Natural killer cell treated with Interleukin-12 subunit alpha and Interleukin-12 subunit beta and Interleukin-15 and Interleukin-18, amount 100 ng/mL, for 72 hours (primary cell): Measurements from ENCODE around the gene MFSD1. TPM values are rescaled to one million over a fixed set of nuclear protein-coding genes. Genes with fewer than 3 reads are reported as not detected.

ENCODE experiments used
- ATAC-seq, 2 donors: fragments of 150-1000 bp; cut with Tn5 transposase in 1 of 2; sonication (Bioruptor Pico), chemical (Tn5 transposase) in 1 of 2; 2 replicates each; pipeline ENCODE4 v1.10.0; 2021
- DNase-seq: peaks from one replicate; pipeline ENCODE4 v3.0.0; 2022; ENCODE audit warnings: low spot score
- H3K27ac Mint-ChIP-seq, 2 donors: 1 replicate in 1 of 2; 2 replicates in 1 of 2; pipeline ENCODE4 v1.8.0; 2022; ENCODE audit warnings: mixed read lengths in 2 of 2, mild to moderate bottlenecking in 1 of 2, moderate library complexity in 1 of 2
- H3K27me3 Mint-ChIP-seq, 2 donors: 1 replicate in 1 of 2; 2 replicates in 1 of 2; pipeline ENCODE4 v1.8.0; 2022; ENCODE audit warnings: mixed read lengths in 2 of 2
- H3K36me3 Mint-ChIP-seq: one replicate; pipeline ENCODE4 v1.8.0; 2022; ENCODE audit warnings: mixed read lengths
- H3K4me1 Mint-ChIP-seq, 2 donors: 1 replicate in 1 of 2; 2 replicates in 1 of 2; pipeline ENCODE4 v1.8.0; 2022; ENCODE audit warnings: low read depth in 2 of 2, mixed read lengths in 2 of 2, mild to moderate bottlenecking in 1 of 2
- H3K4me3 Mint-ChIP-seq: one replicate; pipeline ENCODE4 v1.8.0; 2022; ENCODE audit warnings: mixed read lengths
- H3K9me3 Mint-ChIP-seq: 2 replicates; pipeline ENCODE4 v1.8.0; 2022; ENCODE audit warnings: mixed read lengths
- total RNA-seq, 2 donors: library from RNA; stranded (reverse); gene quantifications; one replicate each; pipeline ENCODE4 v1.2.3, GENCODE V29; 2022

The MFSD1 gene, protein sequence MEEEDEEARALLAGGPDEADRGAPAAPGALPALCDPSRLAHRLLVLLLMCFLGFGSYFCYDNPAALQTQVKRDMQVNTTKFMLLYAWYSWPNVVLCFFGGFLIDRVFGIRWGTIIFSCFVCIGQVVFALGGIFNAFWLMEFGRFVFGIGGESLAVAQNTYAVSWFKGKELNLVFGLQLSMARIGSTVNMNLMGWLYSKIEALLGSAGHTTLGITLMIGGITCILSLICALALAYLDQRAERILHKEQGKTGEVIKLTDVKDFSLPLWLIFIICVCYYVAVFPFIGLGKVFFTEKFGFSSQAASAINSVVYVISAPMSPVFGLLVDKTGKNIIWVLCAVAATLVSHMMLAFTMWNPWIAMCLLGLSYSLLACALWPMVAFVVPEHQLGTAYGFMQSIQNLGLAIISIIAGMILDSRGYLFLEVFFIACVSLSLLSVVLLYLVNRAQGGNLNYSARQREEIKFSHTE
- total RNA-seq: 10 to 100 TPM; 21.9 to 25.5 TPM

DNA sequence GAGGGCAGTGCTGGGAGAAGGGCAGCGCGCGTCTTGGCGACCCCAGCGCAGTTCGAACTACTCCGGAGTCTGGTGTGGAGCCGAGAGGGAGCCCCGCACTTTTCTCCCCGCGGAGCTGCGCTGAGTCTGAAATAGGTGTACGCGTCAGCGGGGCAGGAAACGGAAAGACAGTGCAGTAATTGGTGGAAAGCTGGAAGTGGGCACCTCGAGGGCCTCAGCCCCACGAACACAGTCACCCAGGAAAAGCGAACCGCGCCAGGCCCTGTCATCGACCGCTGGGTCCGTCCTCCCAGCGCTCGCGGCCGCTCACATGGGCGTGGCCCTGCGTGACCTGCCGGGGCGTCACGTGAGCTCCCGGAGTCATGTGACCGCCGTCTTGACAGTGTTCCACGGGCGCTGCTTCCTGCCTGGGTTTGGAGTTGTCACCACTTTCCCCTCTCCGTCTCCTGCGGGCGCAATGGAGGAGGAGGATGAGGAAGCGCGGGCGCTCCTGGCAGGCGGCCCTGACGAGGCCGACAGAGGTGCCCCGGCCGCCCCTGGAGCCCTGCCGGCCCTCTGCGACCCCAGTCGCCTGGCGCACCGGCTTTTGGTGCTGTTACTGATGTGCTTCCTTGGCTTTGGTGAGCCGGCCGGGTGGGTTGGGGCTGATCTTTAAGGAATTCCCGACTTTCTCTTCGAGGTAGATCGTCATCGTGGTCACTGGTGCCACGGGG lies at the start of gene MFSD1:
TSS of gene MFSD1 (plus strand) at position 359 of the 713 bp plus-strand sequence. CDS start at position 458, 99 bp downstream.
- no peaks in the 10 kb centered on the region for H3K27me3 Mint-ChIP-seq
- H3K4me1 Mint-ChIP-seq: peaks cover 9 to 21% of the 10 kb centered on the region in 2 donors
- no peaks in the 10 kb centered on the region for H3K36me3 Mint-ChIP-seq
- DNase-seq (peak; percentile 92), ATAC-seq (peak; percentile 98)
- H3K4me3 Mint-ChIP-seq: peak within 1 kb of the TSS; percentile 85
- no peaks in the 10 kb centered on the region for H3K9me3 Mint-ChIP-seq
- H3K27ac Mint-ChIP-seq: peak within 1 kb of the TSS; percentile 70 to 88

DNA sequence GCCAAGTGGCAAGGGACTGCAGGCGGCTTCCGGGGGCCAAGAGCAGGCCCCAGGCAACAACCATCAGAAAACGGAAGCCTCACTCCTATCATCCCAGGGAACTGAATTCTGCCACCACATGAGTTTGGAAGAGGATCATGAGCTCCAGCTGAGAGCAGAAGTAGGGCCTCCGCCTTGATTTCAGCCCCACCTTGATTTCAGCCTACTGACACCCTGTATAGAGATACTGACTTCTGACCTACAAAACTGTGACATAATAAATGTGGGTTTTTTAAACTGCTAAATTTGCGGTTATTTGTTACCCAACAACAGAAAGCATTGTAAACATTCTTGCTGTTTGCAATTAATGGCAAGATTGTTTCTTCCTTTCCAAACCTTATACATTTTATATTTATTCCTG lies 48.0 kb upstream of the MFSD1 start:
- Mint-ChIP-seq H3K27ac (no peak overlapping the region), H3K36me3 (no peaks in the 10 kb centered on the region), H3K27me3 (no peaks in the 10 kb centered on the region), H3K4me1 (no peaks in the 10 kb centered on the region), H3K4me3 (no peak overlapping the region), H3K9me3 (no peaks in the 10 kb centered on the region)
- DNase-seq: no peak
- ATAC-seq: no peak

DNA sequence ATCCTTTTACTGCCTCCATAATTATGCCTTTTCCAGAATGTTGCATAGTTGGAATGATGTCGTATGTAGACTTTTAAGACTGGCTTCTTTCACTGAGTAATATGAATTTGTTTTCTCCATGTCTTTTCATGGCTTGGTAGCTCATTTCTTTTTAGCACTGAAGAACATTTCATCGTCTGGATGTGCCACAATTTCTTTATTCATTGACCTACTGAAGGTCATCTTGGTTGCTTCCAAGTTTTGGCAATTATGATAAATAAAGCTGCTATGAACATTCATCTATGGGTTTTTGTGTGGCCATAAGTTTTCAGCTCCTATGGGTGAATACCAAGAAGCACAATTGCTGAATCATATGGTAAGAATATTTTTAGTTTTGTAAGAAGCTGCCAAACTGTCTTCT lies 46.4 kb upstream of the MFSD1 start:
- no peak overlapping the region for H3K27ac Mint-ChIP-seq
- ATAC-seq (no peak), DNase-seq (no peak)
- no peak overlapping the region for H3K4me3 Mint-ChIP-seq
- H3K27me3 Mint-ChIP-seq: no peaks in the 10 kb centered on the region
- no peaks in the 10 kb centered on the region for H3K4me1 Mint-ChIP-seq
- no peaks in the 10 kb centered on the region for H3K36me3 Mint-ChIP-seq
- no peaks in the 10 kb centered on the region for H3K9me3 Mint-ChIP-seq

DNA sequence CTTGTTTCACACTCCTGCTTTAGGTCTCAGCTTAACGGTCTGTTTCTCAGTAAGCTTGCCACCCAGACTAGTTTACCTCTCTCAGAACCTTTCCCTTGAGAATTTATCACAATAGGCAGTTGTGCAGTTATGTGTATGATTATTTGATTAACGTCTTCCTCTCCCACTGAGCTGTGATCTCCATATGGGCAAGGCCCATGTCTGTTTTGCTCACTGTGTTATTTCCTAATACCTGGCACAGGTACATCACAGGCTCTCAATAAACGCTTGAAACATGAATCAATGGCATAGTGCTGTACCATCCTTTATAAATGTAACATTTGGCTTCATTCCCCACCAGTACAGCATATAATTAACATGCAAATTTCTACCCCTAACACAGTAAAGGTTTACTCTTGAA lies 40.5 kb upstream of the MFSD1 start:
- Mint-ChIP-seq H3K4me3 (no peak overlapping the region), H3K9me3 (no peaks in the 10 kb centered on the region), H3K27ac (no peak overlapping the region), H3K4me1 (no peaks in the 10 kb centered on the region), H3K27me3 (no peaks in the 10 kb centered on the region), H3K36me3 (no peaks in the 10 kb centered on the region)
- DNase-seq: no peak
- no peak for ATAC-seq

DNA sequence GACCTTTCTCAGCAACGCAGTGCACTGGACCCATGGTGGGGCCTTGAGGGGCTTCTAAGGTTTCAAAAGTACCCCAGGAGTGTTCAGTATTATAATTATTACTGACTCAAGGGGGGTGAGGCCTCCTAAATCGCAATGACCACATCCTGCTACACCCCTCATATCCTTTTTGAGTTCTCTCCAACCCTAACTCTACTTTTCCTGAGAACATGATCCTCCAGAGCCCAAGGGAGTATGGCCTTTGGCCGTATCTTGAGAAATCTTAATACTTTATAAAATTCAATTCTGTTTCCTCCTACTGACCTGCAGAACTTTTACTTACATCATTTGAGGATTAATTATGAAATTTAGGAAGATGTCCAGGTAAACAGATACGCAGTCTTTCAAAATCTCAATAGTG lies 39.2 kb upstream of the MFSD1 start:
- H3K27me3 Mint-ChIP-seq: no peaks in the 10 kb centered on the region
- H3K36me3 Mint-ChIP-seq: no peaks in the 10 kb centered on the region
- H3K27ac Mint-ChIP-seq: no peak overlapping the region
- no peaks in the 10 kb centered on the region for H3K9me3 Mint-ChIP-seq
- H3K4me1 Mint-ChIP-seq: no peaks in the 10 kb centered on the region
- ATAC-seq: no peak
- H3K4me3 Mint-ChIP-seq: no peak overlapping the region
- no peak for DNase-seq

DNA sequence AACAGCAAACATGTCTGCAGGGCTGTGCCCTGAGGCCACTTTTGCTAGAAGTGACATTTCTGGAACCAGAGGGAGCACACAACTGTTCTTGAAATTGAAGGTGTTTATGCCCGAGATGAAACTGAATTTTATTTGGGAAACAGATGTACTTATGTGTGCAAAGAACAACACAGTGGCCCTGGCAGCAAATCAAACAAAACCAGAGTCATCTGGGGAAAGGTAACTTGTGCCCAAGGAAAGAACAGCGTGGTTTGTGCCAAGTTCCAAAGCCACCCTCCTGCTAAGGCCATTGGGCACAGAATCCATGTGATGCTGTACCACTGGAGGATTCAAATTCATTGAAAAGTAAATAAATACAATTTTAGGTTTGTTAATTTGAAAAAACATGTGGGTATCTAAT lies 38.4 kb upstream of the MFSD1 start:
- Mint-ChIP-seq H3K27me3 (no peaks in the 10 kb centered on the region), H3K36me3 (no peaks in the 10 kb centered on the region), H3K9me3 (no peaks in the 10 kb centered on the region), H3K4me3 (no peak overlapping the region), H3K27ac (no peak overlapping the region), H3K4me1 (no peaks in the 10 kb centered on the region)
- ATAC-seq (no peak), DNase-seq (no peak)

DNA sequence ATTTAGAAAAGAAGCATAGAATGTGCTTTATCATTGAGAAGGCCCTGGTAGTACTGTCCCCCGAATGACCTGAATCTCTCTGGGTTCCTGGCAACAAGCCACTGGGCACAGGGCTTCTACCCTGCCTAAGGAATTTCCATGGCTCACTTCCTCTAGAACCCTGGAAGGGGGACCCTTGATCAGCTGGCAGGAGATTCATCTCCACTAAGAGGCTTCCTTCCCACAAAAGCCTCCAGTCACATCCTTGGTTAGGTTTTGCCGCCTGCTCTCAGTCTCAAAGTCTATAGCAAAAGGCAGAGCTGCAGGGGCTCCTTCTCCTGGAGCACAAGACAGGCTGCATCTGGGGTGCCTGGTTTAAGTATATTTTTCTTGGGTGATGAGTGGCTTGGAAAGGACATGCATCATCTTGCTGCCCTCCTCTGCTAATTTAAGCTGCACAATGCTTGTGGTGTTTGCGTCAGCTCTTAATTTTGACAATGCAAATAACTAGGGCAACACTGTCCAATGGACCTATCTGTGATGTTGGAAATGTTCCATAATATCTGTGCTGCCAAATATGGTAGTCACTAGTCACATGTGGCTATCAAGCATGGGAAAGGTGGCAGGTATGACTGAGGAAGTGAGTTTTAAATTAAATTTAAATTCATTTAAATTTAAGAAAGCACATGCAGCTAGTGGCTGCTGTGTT lies 36.2 kb upstream of the MFSD1 start:
- H3K36me3 Mint-ChIP-seq: no peaks in the 10 kb centered on the region
- ATAC-seq (no peak), DNase-seq (no peak)
- H3K27ac Mint-ChIP-seq: no peak overlapping the region
- no peak overlapping the region for H3K4me3 Mint-ChIP-seq
- no peaks in the 10 kb centered on the region for H3K9me3 Mint-ChIP-seq
- H3K27me3 Mint-ChIP-seq: no peaks in the 10 kb centered on the region
- no peaks in the 10 kb centered on the region for H3K4me1 Mint-ChIP-seq

DNA sequence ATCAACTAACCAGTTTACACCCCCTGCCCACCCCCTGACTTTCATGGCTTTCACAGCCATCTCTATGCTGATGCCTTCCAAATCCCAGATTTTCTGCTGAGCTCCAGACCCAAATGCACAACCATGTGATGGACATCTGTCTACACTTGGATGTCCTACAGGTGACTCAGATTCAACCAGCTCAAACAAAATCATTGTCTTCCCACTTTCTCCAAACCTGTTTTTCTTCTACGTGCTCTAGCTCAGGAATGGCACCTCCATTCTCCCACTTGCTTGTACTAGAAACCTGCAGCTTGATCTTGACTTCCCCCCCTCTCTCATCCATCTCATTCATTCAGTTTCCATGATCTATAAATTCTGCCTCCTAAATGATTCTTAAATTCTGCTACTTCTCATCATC lies 35.5 kb upstream of the MFSD1 start:
- Mint-ChIP-seq H3K27ac (no peak overlapping the region), H3K4me3 (no peak overlapping the region), H3K9me3 (no peaks in the 10 kb centered on the region), H3K4me1 (no peaks in the 10 kb centered on the region), H3K27me3 (no peaks in the 10 kb centered on the region), H3K36me3 (no peaks in the 10 kb centered on the region)
- ATAC-seq (no peak), DNase-seq (no peak)

DNA sequence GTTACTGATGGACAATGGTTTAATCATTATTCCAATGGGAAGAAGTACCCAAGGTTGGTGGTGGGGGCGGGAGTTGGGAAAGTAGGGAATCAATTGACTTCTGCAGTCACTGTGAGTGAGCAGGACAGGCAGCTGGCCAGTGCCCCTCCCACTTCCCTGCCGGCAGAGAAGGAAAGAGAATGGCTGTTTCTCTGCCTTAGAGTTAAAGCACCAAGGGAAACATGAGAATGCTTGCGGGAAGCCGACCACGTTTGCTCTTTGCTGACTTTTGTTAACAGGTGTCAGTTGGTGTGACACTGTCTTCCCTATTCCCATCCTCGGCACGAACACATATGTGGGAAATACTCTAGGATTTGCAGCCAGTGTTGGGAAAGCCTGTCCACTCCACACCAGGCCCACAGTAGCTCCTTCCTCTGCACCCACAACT lies 33.5 kb upstream of the MFSD1 start:
- DNase-seq (no peak), ATAC-seq (no peak)
- Mint-ChIP-seq H3K36me3 (no peaks in the 10 kb centered on the region), H3K4me3 (no peak overlapping the region), H3K27ac (no peak overlapping the region), H3K4me1 (no peaks in the 10 kb centered on the region), H3K9me3 (no peaks in the 10 kb centered on the region), H3K27me3 (no peaks in the 10 kb centered on the region)

DNA sequence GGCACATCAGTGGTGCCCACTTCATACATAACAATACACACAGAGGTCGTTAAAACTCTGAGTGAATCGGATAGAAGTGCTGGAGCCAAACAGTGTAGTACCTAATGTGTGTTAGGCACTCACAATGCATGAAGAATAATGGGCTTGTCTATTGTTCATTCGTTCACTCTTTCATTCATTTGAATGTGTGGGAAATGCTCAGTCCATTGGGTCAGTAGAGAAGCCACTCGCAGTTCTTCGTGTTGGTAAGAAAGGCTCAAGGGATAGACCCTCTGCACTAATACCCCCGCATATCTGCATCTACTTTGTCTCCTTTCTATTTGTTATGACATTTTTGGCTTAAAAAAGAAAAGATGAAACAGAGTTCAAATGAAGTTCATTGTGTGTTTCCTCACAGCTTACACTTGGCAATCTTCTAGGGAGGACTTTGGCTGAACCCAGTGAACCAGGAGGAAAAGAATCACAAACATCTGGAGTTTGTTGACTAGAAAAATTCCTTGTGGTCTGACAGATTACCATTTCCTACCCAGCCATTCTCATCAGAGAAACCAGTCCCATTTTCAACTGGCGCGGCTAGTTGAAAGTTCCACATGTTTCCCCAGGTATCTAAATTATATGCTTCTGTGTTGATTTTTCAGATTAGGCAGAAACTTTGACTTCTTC lies 32.8 kb upstream of the MFSD1 start:
- H3K27me3 Mint-ChIP-seq: no peaks in the 10 kb centered on the region
- no peaks in the 10 kb centered on the region for H3K4me1 Mint-ChIP-seq
- H3K9me3 Mint-ChIP-seq: no peaks in the 10 kb centered on the region
- no peak overlapping the region for H3K27ac Mint-ChIP-seq
- no peaks in the 10 kb centered on the region for H3K36me3 Mint-ChIP-seq
- DNase-seq (no peak), ATAC-seq (no peak)
- H3K4me3 Mint-ChIP-seq: no peak overlapping the region

DNA sequence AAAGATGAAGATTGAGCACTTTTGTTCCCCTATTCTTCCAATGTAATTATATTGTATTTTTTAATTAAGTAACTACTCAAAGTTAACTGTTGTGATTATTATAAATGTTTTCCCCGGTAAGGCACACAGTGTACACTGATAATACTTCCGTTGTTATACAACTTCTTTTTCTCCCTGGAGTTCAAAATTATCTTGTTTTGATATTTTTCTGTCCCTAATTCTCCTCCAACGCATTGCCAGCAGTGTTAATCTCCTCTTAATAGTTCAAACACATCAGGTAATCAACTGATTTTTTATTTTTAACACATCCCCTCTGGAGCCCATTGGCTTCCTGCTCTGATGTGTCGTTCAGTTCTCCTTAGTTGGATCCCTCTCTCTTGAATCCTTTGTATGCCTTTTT lies 32.3 kb upstream of the MFSD1 start:
- DNase-seq (no peak), ATAC-seq (no peak)
- Mint-ChIP-seq H3K27me3 (no peaks in the 10 kb centered on the region), H3K4me3 (no peak overlapping the region), H3K36me3 (no peaks in the 10 kb centered on the region), H3K9me3 (no peaks in the 10 kb centered on the region), H3K27ac (no peak overlapping the region), H3K4me1 (no peaks in the 10 kb centered on the region)

DNA sequence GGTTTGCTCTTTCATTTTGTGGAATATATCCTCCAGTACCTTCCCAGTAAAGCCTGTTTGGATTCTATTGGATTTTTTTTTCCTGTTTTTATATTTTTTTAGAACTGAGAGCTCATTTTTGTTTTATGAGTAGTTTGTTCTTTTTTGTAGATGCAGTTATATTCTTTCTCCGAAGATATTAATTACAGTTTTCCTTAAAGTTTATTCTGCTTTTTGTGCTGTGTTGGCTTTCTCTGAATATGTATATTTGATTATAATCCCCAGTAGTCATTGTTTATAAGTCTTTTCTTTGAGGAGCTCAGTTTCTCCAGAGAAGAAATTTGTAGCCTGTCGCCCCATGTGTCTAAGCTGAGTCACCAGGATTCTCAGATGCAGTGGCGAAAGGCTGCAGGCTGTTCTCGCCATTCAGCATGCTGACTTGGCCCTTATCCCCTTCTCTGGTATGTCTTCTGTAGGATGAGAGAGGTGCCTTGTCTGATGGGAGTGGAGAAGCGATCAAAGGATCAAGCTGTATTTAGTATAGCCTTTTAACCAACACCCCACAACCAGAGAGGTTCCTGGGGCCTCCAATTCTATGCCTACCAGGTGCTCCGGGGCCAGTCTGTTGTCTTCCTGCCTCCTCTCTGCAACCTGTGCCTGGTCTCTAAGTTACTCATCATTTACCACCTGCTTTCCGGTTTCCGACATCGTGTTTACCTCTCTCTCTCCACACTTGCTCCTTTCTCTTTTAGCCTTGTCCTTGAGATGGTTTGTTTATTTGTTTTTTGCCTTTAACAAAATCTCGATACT lies 31.7 kb upstream of the MFSD1 start:
- ATAC-seq (no peak), DNase-seq (no peak)
- no peak overlapping the region for H3K27ac Mint-ChIP-seq
- H3K4me3 Mint-ChIP-seq: no peak overlapping the region
- H3K36me3 Mint-ChIP-seq: no peaks in the 10 kb centered on the region
- H3K27me3 Mint-ChIP-seq: no peaks in the 10 kb centered on the region
- H3K9me3 Mint-ChIP-seq: no peaks in the 10 kb centered on the region
- no peaks in the 10 kb centered on the region for H3K4me1 Mint-ChIP-seq

DNA sequence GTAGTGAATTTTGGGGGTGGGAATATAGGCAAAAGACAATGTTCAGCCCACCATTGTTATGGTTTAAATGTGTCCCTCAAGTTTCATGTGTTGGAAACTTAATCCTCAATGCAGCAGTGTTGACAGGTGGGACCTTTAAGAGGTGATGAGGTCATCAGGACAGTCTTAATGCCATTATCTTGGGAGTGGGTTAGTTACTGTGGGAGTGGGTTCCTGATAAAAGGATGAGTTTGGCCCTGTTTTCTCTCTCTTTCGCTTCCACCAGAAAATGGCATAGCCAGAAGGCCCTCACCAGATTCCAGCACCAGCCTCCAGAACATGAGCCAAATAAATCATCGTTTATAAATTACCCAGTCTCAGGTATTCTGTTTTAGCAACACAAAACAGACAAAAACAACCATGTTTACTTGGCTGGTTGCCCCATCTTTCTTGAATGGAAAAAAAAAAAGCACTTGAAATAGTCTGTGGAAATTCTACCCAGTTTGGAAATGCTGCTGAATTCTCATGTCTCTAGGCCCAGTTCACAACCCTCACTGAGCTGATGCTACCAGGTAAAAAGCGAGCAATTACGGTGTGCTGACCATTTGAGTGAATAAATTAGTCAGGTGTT lies 31.0 kb upstream of the MFSD1 start:
- ATAC-seq (no peak), DNase-seq (no peak)
- Mint-ChIP-seq H3K4me1 (no peaks in the 10 kb centered on the region), H3K9me3 (no peaks in the 10 kb centered on the region), H3K27me3 (no peaks in the 10 kb centered on the region), H3K27ac (no peak overlapping the region), H3K4me3 (no peak overlapping the region), H3K36me3 (no peaks in the 10 kb centered on the region)
